DND-41 (cell line): Measurements from ENCODE around the gene RAB7A.
"Not testable (repeated sequence)": the region's sequence is repeated elsewhere in the genome, so short reads cannot be mapped to it uniquely, and the experiment has no call there.

Source experiments
- EZH2 ChIP-seq: IDR thresholded peaks from 3 replicates; pipeline ENCODE4 v1.6.1; 2012; ENCODE audit warnings: borderline replicate concordance, low read depth, mild to moderate bottlenecking, moderate library complexity, low read length, inconsistent platforms; ENCODE audit not compliant: severe bottlenecking
- TF ChIP-seq, protein P1 (sequence below): IDR thresholded peaks from 2 replicates; pipeline ENCODE4 v1.5.1; 2012; ENCODE audit warnings: borderline replicate concordance, low read length, moderate library complexity, mild to moderate bottlenecking; ENCODE audit not compliant: poor library complexity, severe bottlenecking; ENCODE audit errors: extremely low read depth

DNA sequence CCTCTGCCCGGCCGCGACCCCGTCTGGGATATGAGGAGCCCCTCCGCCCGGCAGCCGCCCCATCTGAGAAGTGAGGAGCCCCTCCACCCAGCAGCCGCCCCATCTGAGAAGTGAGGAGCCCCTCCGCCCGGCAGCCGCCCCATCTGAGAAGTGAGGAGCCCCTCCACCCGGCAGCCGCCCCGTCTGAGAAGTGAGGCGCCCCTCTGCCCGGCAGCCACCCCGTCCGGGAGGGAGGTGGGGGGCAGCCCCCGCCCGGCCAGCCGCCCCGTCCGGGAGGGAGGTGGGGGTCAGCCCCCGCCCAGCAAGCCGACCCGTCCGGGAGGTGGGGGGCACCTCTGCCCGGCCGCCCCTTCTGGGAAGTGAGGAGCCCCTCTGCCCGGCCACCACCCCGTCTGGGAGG is 47.2 kb downstream of the RAB7A start:
- TF ChIP-seq, protein P1, sequence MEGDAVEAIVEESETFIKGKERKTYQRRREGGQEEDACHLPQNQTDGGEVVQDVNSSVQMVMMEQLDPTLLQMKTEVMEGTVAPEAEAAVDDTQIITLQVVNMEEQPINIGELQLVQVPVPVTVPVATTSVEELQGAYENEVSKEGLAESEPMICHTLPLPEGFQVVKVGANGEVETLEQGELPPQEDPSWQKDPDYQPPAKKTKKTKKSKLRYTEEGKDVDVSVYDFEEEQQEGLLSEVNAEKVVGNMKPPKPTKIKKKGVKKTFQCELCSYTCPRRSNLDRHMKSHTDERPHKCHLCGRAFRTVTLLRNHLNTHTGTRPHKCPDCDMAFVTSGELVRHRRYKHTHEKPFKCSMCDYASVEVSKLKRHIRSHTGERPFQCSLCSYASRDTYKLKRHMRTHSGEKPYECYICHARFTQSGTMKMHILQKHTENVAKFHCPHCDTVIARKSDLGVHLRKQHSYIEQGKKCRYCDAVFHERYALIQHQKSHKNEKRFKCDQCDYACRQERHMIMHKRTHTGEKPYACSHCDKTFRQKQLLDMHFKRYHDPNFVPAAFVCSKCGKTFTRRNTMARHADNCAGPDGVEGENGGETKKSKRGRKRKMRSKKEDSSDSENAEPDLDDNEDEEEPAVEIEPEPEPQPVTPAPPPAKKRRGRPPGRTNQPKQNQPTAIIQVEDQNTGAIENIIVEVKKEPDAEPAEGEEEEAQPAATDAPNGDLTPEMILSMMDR: not testable (repeated sequence)
- not testable (repeated sequence) for TF ChIP-seq EZH2
